DMS114 treated with DMSO at 0.1 percent for 48 hours (cell line): Measurements from ENCODE around the gene BRI3.

ENCODE experiments used
- DNase-seq: peaks from one replicate; lab custom pipeline; 2025; ENCODE audit not compliant: unreplicated experiment; lab: John Stamatoyannopoulos, UW

Gene BRI3

DNA sequence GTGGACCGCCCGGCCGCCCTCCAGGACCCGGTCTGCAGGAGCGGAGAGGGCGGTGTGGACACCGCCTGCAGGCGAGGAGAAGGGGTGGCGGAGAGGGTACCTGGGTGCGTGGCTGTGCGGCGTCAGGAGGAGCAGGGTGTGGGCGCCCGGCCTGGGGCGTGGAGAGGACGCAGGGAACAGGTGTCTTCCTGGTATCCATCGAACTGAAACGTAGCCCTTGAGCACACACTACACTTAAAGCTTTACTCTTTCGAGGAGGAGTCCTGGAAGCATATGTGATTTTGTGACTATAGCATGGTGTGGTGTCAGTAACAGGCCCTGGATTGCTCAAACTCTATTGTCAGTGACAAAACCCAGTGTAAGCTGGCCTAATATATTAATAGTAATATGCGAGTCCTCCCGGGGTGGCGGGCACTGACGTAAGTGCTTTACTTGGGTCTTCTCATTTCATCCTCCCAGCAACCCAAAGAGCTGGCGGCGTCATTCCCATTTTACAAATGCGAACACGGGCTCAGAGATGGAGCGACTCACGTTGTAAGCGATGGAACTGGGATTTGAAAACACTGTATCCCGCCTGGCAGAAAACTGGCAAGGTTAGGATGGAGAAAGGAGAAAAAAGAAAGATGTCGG is 28.9 kb upstream of the BRI3 start:
- DNase-seq, result no peak

DNA sequence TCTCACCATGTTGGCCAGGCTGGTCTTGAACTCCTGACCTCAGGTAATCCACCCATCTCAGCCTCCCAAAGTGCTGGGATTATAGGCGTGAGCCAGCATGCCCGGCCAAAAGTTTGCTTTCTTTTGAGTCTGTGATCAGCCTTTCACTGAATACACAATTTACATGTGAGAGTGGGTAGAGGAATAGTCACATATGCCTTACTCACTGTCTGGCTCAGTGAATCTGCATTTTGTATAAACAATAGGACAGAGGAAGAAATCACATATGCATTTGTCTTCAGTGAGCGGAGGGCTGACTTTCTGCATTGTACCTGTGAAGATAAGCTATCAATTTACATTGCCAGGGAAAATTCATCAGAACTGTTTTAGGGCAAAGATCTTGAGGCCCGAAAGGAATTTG is 27.0 kb upstream of the BRI3 start:
- no peak for DNase-seq

GRCh38 chr7:98254951-98255610 is 26.4 kb upstream of the BRI3 start:
- DNase-seq, result no peak

- DNase-seq, result no peak
Measured at GRCh38 chr7:98256431-98256830, 25.1 kb upstream of the BRI3 start.

- DNase-seq, result no peak
Measured at GRCh38 chr7:98257701-98258100, 23.8 kb upstream of the BRI3 start.

- no peak for DNase-seq
Measured at GRCh38 chr7:98265841-98266271, 15.6 kb upstream of the BRI3 start.

GRCh38 chr7:98266840-98267239 is 14.6 kb upstream of the BRI3 start:
- no peak for DNase-seq

- DNase-seq, result no peak
Measured at GRCh38 chr7:98267303-98267702, 14.2 kb upstream of the BRI3 start.

DNA sequence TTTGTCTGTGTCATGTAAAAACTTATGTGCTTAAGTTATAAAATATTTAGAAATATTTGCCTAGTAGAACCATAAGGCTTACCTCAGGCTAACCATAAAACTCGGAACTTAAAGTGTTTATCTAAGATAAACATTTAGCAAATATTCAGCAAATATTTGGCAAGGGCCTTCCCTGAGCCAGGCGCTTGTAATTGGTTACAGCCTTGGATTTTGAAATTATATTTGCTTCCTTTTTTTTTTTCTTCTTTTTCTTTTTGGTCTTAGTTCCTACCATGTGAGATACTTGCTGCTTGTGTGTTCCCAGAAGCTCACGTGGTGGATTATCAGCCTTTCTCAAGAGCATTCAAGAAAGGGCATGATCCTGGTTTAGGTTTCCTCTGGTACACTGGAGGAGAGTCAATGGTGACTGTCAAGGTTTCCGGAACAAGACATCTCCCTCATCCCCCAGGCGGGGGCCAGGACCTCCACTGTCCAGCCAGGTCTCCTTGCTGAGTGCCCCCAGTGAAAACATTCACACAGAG is 5.2 kb upstream of the BRI3 start:
- DNase-seq, result no peak

DNA sequence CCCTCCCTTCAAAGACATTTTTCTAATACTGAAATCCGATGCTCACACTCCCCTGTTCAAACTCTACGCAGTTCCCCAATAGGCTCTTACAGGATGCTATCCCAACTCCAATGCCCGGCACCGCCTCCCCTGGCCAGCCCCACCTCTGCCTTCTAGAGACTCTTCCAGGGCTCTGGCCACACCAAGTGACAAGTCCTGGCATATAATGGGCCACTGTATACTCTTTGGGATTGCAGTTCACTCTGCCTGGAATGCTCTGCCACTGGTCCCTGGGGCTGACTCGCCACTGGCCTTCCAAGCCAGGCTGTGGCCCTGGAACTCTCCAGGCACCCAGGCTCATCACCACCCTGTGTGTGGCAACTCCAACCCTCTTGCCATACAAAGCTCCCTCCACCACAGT is 3.1 kb upstream of the BRI3 start:
- no peak for DNase-seq

- DNase-seq, result no peak
Measured at GRCh38 chr7:98278936-98279335, 2.5 kb upstream of the BRI3 start.

GRCh38 chr7:98280296-98280695 is 1.2 kb upstream of the BRI3 start:
- DNase-seq, result no peak

GRCh38 chr7:98281757-98282606 is 496 bp downstream of the BRI3 start:
- DNase-seq, result no peak

DNA sequence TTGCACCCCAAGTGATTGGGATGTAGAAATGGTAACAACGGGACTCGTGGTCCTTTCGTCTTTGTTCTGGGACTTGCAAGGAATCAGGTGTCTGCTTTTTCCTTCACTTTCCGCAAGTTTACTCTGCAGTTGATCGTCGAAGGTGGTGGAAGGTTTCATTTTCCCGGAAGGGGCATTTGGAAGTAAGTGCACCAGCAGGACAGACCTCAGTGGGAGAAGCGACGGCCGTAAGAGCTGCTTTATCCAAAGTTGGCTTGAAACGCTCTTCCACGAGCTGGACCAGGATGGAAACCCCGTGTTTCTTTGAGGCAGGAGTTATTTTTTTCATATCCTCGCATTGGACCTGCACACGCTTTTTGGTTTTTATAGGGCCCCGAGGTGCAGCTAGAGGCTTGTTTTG is 1.2 kb downstream of the BRI3 start:
- no peak for DNase-seq

GRCh38 chr7:98283127-98283886 is 1.8 kb downstream of the BRI3 start:
- no peak for DNase-seq

GRCh38 chr7:98283887-98284222 is 2.4 kb downstream of the BRI3 start:
- no peak for DNase-seq

DNA sequence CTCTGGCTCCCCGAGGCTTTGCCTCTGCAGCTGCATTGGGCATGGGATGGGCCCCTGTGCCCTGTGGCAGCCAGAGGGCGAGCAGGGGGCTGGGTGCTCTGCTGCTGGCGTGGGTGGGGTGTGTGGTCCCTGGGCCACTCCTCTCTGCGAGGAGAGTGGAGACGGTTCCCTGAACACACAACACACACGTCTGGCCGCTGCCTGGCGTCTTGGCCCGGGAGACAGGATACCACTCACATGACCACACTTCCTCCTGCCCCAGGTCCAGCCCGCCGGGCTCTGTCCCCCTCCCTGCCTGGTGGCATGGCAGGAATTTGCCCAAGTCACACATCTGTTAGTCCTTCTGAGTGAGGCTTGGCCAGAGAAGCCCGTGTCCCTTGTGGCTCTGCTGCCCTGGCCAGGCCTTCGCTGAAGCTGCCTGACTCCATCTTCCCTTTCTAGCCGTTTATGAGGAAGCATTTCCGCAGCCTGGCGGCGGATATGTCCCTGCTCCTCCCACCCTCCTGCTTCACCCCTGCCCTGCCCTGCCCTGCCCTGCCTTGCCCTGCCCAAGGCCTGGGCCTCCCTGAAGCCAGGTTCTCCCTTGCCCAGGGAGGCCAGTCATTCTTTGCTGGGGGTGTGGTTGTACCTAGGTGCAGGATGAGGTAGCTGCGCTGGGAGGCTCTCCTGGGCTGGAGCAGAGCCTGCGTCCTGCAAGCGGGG is 3.0 kb downstream of the BRI3 start:
- no peak for DNase-seq

- no peak for DNase-seq
Measured at GRCh38 chr7:98285157-98286092, 3.9 kb downstream of the BRI3 start.

DNA sequence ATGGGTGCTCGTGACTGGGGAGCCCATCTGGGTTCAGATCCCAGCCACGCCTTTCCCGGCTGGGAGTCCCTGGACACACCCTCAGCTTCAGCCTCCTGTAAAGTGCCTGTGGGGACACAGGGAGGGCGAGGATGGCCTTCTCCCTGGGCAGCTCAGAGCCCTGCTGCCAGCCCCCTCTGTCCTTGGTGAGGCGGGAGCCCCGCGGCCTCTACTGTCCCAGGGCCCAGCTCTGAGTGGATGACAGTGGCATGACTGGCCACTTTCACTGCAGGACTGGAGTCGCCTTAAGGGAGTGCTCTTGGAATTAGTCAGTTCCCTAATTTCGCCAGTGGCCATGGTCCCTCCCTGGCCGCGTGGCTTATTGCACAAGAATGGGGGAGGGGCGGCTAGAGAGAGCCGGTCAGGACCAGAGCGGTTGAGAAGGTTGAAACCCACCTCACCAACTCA is 4.6 kb downstream of the BRI3 start:
- no peak for DNase-seq
